ENCODE measurements around the gene MCC.

The MCC gene

GRCh38 chr5:113257545-113257944 lies 230.7 kb downstream of the MCC start:
- Histone ChIP-seq H3K9me3 (ENCODE audit: control insufficient read depth, insufficient read depth, low read depth, low read length) (no peaks in the 10 kb centered on the region), H3K4me1 (ENCODE audit: control insufficient read depth, insufficient read depth, low read length) (peaks cover 24% of the 10 kb centered on the region), H3K4me3 (ENCODE audit: low read depth, low read length) (no peak overlapping the region), H3K27ac (ENCODE audit: extremely low read depth, low read depth, low read length) (peak overlapping the region; percentile 57), H3K36me3 (ENCODE audit: control insufficient read depth in 2 of 2, insufficient read depth in 1 of 2, low read length in 2 of 2) (no peaks in the 10 kb centered on the region)
- CTCF ChIA-PET: no interaction called here
- peak; percentile 45 for TF ChIP-seq ZFHX2 (tag by site-specific recombination; conservative IDR thresholded peaks at IDR 0.05)
- no peak for TF ChIP-seq ZBTB8A (tag by site-specific recombination; IDR thresholded peaks at IDR 0.05)
- TF ChIP-seq ZNF37A (tag by site-specific recombination; IDR thresholded peaks at IDR 0.05): no peak
- TF ChIP-seq EGR2 (tag by site-specific recombination; IDR thresholded peaks at IDR 0.05; ENCODE audit: low read depth): peak; percentile 76
- POLR2A ChIA-PET: interaction anchor here (0.6 kb wide), 1 partner anchor 1928 kb away, joined by 5 read pairs; no protein-coding TSS in a partner anchor

GRCh38 chr5:113256671-113257452 lies 231.4 kb downstream of the MCC start:
- H3K9me3 ChIP-seq (ENCODE audit: control insufficient read depth, insufficient read depth, low read depth, low read length): no peaks in the 10 kb centered on the region
- CTCF ChIA-PET: no interaction called here
- peak overlapping the region; percentile 57 for H3K27ac ChIP-seq (ENCODE audit: extremely low read depth, low read depth, low read length)
- TF ChIP-seq ZBTB21 (tag by site-specific recombination; IDR thresholded peaks at IDR 0.05): no peak
- no peak for TF ChIP-seq ZNF558 (tag by site-specific recombination; IDR thresholded peaks at IDR 0.05)
- TF ChIP-seq SALL2 (tag by site-specific recombination; IDR thresholded peaks at IDR 0.05; ENCODE audit: borderline replicate concordance): no peak
- peak; percentile 72; the same call in 1 of the 2 replicates for TF ChIP-seq OSR2 (tag by site-specific recombination; IDR thresholded peaks at IDR 0.05)
- no peak for TF ChIP-seq BCL11A (tag by site-specific recombination; IDR thresholded peaks at IDR 0.05; ENCODE audit: low read depth)
- peak; percentile 86 for TF ChIP-seq ZXDB (tag by site-specific recombination; IDR thresholded peaks at IDR 0.05)
- TF ChIP-seq ZNF777 (tag by site-specific recombination; IDR thresholded peaks at IDR 0.05; ENCODE audit: borderline replicate concordance): no peak
- TF ChIP-seq ZNF747 (tag by site-specific recombination; IDR thresholded peaks at IDR 0.05): no peak
- TF ChIP-seq IKZF3 (tag by site-specific recombination; IDR thresholded peaks at IDR 0.05): 0 out of 2 replicates have a peak, but pooled peaks have one; percentile 13
- peak; percentile 68; the same call in 1 of the 2 replicates for TF ChIP-seq ZBTB44 (tag by site-specific recombination; IDR thresholded peaks at IDR 0.05)
- TF ChIP-seq ZNF785 (tag by site-specific recombination; IDR thresholded peaks at IDR 0.05): no peak
- TF ChIP-seq ZNF548 (tag by site-specific recombination; IDR thresholded peaks at IDR 0.05): no peak
- TF ChIP-seq ZSCAN30 (tag by site-specific recombination; IDR thresholded peaks at IDR 0.05): 0 out of 2 replicates have a peak, but pooled peaks have one; percentile 47
- TF ChIP-seq HOXC10 (CRISPR knock-in tag; IDR thresholded peaks at IDR 0.05): no peak
- peak; percentile 57 for TF ChIP-seq TRIM28 (IDR thresholded peaks at IDR 0.05; ENCODE audit: borderline replicate concordance, low read length)
- TF ChIP-seq SCRT1 (tag by site-specific recombination; IDR thresholded peaks at IDR 0.05; ENCODE audit: borderline replicate concordance): 0 out of 2 replicates have a peak, but pooled peaks have one; percentile 12
- no peak for TF ChIP-seq SCRT2 (tag by site-specific recombination; IDR thresholded peaks at IDR 0.05)
- TF ChIP-seq GLIS1 (tag by site-specific recombination; IDR thresholded peaks at IDR 0.05): peak; percentile 55; the same call in 1 of the 2 replicates
- peak; percentile 40; the same call in 1 of the 2 replicates for TF ChIP-seq MZF1 (tag by site-specific recombination; IDR thresholded peaks at IDR 0.05; ENCODE audit: borderline replicate concordance)
- no peak for TF ChIP-seq ZNF133 (tag by site-specific recombination; IDR thresholded peaks at IDR 0.05)
- TF ChIP-seq PATZ1 (tag by site-specific recombination; IDR thresholded peaks at IDR 0.05): no peak
- TF ChIP-seq ZBTB20 (tag by site-specific recombination; IDR thresholded peaks at IDR 0.05): no peak
- TF ChIP-seq ZNF324 (tag by site-specific recombination; IDR thresholded peaks at IDR 0.05): no peak
- no peak for TF ChIP-seq ZFP3 (tag by site-specific recombination; IDR thresholded peaks at IDR 0.05; ENCODE audit: low read depth)
- no peak for TF ChIP-seq GLIS2 (tag by site-specific recombination; IDR thresholded peaks at IDR 0.05)
- TF ChIP-seq ZNF561 (tag by site-specific recombination; IDR thresholded peaks at IDR 0.05; ENCODE audit: borderline replicate concordance): peak; percentile 61; the same call in 1 of the 2 replicates
- peak; percentile 82 for TF ChIP-seq ZNF580 (tag by site-specific recombination; IDR thresholded peaks at IDR 0.05)
- TF ChIP-seq ZNF549 (tag by site-specific recombination; IDR thresholded peaks at IDR 0.05): 0 out of 2 replicates have a peak, but pooled peaks have one; percentile 2
- 0 out of 2 replicates have a peak, but pooled peaks have one; percentile 13 for TF ChIP-seq KLF10 (tag by site-specific recombination; IDR thresholded peaks at IDR 0.05)

More at GRCh38 chr5:113256671-113257452, 231.4 kb downstream of the MCC start:
- H3K4me1 ChIP-seq (ENCODE audit: control insufficient read depth, insufficient read depth, low read length): peaks cover 26% of the 10 kb centered on the region
- no peaks in the 10 kb centered on the region for H3K36me3 ChIP-seq (ENCODE audit: control insufficient read depth in 2 of 2, insufficient read depth in 1 of 2, low read length in 2 of 2)
- POLR2A ChIA-PET: no interaction called here
- no peak overlapping the region for H3K4me3 ChIP-seq (ENCODE audit: low read depth, low read length)
